Activated naive CD4-positive, alpha-beta T cell treated with anti-CD3 and anti-CD28 coated beads, Interleukin-2, amount 50 U/mL, for 24 hours (primary cell): ENCODE measurements around the gene CDH15.

Experiments used
- H3K27ac Mint-ChIP-seq: one replicate; pipeline ENCODE4 v1.8.0; 2021; ENCODE audit warnings: mild to moderate bottlenecking, mixed read lengths
- H3K27me3 Mint-ChIP-seq: one replicate; pipeline ENCODE4 v1.8.0; 2021; ENCODE audit warnings: mixed read lengths
- H3K36me3 Mint-ChIP-seq: one replicate; pipeline ENCODE4 v1.8.0; 2021; ENCODE audit warnings: mixed read lengths
- H3K4me1 Mint-ChIP-seq: one replicate; pipeline ENCODE4 v1.8.0; 2021; ENCODE audit warnings: mixed read lengths
- H3K4me3 Mint-ChIP-seq: one replicate; pipeline ENCODE4 v1.8.0; 2021; ENCODE audit warnings: mild to moderate bottlenecking, mixed read lengths
- H3K9me3 Mint-ChIP-seq: one replicate; pipeline ENCODE4 v1.8.0; 2021; ENCODE audit warnings: mixed read lengths

CDH15 gene

GRCh38 chr16:89137666-89138512, 33.7 kb upstream of the CDH15 start:
- Mint-ChIP-seq H3K9me3 (no peaks in the 10 kb centered on the region), H3K27ac (no peak overlapping the region), H3K4me1 (no peaks in the 10 kb centered on the region), H3K4me3 (no peak overlapping the region), H3K27me3 (no peaks in the 10 kb centered on the region), H3K36me3 (peaks cover 6% of the 10 kb centered on the region)

GRCh38 chr16:89138513-89138795, 33.1 kb upstream of the CDH15 start:
- H3K27me3 Mint-ChIP-seq = no peaks in the 10 kb centered on the region
- H3K4me1 Mint-ChIP-seq = no peaks in the 10 kb centered on the region
- H3K36me3 Mint-ChIP-seq = peaks cover 6% of the 10 kb centered on the region
- no peak overlapping the region for H3K4me3 Mint-ChIP-seq
- H3K9me3 Mint-ChIP-seq = no peaks in the 10 kb centered on the region
- no peak overlapping the region for H3K27ac Mint-ChIP-seq

- no peak overlapping the region for H3K27ac Mint-ChIP-seq
- no peak overlapping the region for H3K4me3 Mint-ChIP-seq
- no peaks in the 10 kb centered on the region for H3K27me3 Mint-ChIP-seq
- H3K9me3 Mint-ChIP-seq = no peaks in the 10 kb centered on the region
- peaks cover 4% of the 10 kb centered on the region for H3K36me3 Mint-ChIP-seq
- H3K4me1 Mint-ChIP-seq = no peaks in the 10 kb centered on the region
Observed at GRCh38 chr16:89138843-89139520, 32.6 kb upstream of the CDH15 start.

DNA sequence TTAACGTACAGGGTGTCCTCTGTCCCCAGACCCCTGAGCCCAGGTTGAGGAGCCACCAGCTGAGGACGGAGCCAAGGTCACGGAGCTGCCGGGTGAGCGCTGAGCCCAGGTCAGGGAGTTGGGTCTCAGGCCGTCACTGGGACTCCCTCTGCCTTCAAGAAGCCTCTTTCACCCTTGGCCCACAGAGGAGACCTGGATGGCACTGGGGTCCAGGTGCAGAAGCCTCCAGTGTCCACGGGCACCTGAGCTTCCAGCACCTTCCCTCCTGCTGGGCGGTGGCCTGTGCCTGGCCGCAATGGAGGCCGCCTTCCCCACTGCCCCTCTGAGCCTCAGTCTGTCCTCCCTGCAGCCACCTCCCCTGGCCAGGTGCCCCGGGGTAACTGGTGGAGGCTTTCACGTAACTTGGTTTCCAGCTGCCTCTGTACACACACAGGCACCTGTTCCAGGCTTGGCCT, 31.6 kb upstream of the CDH15 start:
- Mint-ChIP-seq H3K27ac (no peak overlapping the region), H3K4me3 (no peak overlapping the region), H3K4me1 (no peaks in the 10 kb centered on the region), H3K36me3 (peaks cover 1% of the 10 kb centered on the region), H3K27me3 (no peaks in the 10 kb centered on the region), H3K9me3 (no peaks in the 10 kb centered on the region)

- no peaks in the 10 kb centered on the region for H3K27me3 Mint-ChIP-seq
- H3K36me3 Mint-ChIP-seq = peaks cover 1% of the 10 kb centered on the region
- no peak overlapping the region for H3K27ac Mint-ChIP-seq
- no peaks in the 10 kb centered on the region for H3K4me1 Mint-ChIP-seq
- H3K9me3 Mint-ChIP-seq = no peaks in the 10 kb centered on the region
- H3K4me3 Mint-ChIP-seq = no peak overlapping the region
Observed at GRCh38 chr16:89140401-89140800, 31.1 kb upstream of the CDH15 start.

- H3K27me3 Mint-ChIP-seq = no peaks in the 10 kb centered on the region
- H3K4me1 Mint-ChIP-seq = no peaks in the 10 kb centered on the region
- no peak overlapping the region for H3K4me3 Mint-ChIP-seq
- H3K36me3 Mint-ChIP-seq = peaks cover 1% of the 10 kb centered on the region
- H3K9me3 Mint-ChIP-seq = no peaks in the 10 kb centered on the region
- H3K27ac Mint-ChIP-seq = no peak overlapping the region
Observed at GRCh38 chr16:89140981-89141883, 30.3 kb upstream of the CDH15 start.

DNA sequence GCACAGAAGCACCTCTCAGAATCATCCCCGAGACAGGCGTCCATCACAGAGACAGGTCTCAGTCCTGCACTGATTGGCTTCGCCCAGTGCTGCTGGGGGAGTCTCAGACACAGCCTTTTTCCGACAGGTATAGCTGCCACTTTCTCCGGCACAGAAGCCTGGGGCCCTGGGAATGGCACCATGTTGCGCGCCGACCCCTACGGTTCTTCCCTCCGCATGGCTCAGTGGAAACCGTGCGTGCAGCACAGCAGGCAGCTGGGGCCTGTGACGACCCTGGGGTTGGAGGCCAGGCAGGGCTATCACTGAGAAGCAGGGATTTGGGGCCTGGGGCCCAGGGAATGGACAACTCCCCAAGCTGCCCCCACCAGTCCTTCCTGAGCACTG, 29.7 kb upstream of the CDH15 start:
- Mint-ChIP-seq H3K27me3 (no peaks in the 10 kb centered on the region), H3K36me3 (peaks cover 3% of the 10 kb centered on the region), H3K4me3 (no peak overlapping the region), H3K4me1 (no peaks in the 10 kb centered on the region), H3K27ac (no peak overlapping the region), H3K9me3 (no peaks in the 10 kb centered on the region)

- Mint-ChIP-seq H3K27me3 (no peaks in the 10 kb centered on the region), H3K4me1 (no peaks in the 10 kb centered on the region), H3K9me3 (no peaks in the 10 kb centered on the region), H3K4me3 (no peak overlapping the region), H3K27ac (no peak overlapping the region), H3K36me3 (peaks cover 3% of the 10 kb centered on the region)
Observed at GRCh38 chr16:89142474-89143195, 28.9 kb upstream of the CDH15 start.

- H3K9me3 Mint-ChIP-seq = no peaks in the 10 kb centered on the region
- H3K4me1 Mint-ChIP-seq = no peaks in the 10 kb centered on the region
- no peaks in the 10 kb centered on the region for H3K27me3 Mint-ChIP-seq
- H3K36me3 Mint-ChIP-seq = peaks cover 3% of the 10 kb centered on the region
- H3K27ac Mint-ChIP-seq = no peak overlapping the region
- H3K4me3 Mint-ChIP-seq = no peak overlapping the region
Observed at GRCh38 chr16:89143201-89143741, 28.3 kb upstream of the CDH15 start.

DNA sequence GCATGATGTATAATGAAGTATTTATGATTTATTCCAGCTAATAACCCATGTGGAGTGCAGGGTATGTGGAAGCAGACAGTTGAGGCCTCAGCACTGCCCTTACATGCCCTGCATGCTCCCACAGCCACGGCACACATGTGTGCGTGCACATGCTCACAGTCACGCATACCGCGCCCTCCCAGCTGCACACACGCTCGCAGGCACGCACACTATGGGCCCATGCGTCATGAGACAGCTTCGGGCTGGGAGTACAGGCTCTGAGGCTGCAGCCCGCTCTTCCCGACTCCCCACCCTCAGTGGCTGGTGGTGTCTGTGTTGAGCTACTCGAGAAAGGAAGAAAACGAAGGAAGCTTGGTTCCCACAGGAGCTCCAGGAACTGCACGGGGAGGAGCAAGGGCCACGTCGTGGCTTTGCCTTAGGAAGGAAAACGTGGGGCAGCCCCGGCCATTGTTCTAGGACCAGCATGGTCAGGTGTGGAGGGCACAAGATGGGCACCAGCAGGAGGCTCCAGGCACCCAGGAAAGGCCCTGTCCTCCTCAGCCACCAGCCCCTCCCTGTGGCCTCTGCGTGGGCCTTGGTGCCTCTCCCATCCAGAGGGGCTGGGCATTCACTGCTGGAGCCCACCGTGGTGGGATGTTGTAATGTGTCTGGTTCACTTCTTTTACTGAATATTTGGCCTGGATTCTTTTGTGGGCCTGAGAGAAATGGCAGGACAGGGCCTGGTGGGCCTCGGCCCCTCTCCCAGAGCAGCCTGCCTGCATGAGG, 27.5 kb upstream of the CDH15 start:
- H3K36me3 Mint-ChIP-seq = peaks cover 7% of the 10 kb centered on the region

GRCh38 chr16:89144681-89145080, 26.9 kb upstream of the CDH15 start:
- Mint-ChIP-seq H3K27me3 (no peaks in the 10 kb centered on the region), H3K9me3 (no peaks in the 10 kb centered on the region), H3K4me3 (no peak overlapping the region), H3K36me3 (peaks cover 12% of the 10 kb centered on the region), H3K4me1 (no peaks in the 10 kb centered on the region), H3K27ac (no peak overlapping the region)

More for the DNA sequence above, 27.5 kb upstream of the CDH15 start:
- Mint-ChIP-seq H3K27ac (no peak overlapping the region), H3K27me3 (no peaks in the 10 kb centered on the region), H3K4me1 (no peaks in the 10 kb centered on the region), H3K4me3 (no peak overlapping the region), H3K9me3 (no peaks in the 10 kb centered on the region)

- H3K4me1 Mint-ChIP-seq = no peaks in the 10 kb centered on the region
- H3K4me3 Mint-ChIP-seq = no peak overlapping the region
- H3K27me3 Mint-ChIP-seq = no peaks in the 10 kb centered on the region
- no peak overlapping the region for H3K27ac Mint-ChIP-seq
- no peaks in the 10 kb centered on the region for H3K9me3 Mint-ChIP-seq
- peaks cover 12% of the 10 kb centered on the region for H3K36me3 Mint-ChIP-seq
Observed at GRCh38 chr16:89145406-89146161, 26.0 kb upstream of the CDH15 start.

DNA sequence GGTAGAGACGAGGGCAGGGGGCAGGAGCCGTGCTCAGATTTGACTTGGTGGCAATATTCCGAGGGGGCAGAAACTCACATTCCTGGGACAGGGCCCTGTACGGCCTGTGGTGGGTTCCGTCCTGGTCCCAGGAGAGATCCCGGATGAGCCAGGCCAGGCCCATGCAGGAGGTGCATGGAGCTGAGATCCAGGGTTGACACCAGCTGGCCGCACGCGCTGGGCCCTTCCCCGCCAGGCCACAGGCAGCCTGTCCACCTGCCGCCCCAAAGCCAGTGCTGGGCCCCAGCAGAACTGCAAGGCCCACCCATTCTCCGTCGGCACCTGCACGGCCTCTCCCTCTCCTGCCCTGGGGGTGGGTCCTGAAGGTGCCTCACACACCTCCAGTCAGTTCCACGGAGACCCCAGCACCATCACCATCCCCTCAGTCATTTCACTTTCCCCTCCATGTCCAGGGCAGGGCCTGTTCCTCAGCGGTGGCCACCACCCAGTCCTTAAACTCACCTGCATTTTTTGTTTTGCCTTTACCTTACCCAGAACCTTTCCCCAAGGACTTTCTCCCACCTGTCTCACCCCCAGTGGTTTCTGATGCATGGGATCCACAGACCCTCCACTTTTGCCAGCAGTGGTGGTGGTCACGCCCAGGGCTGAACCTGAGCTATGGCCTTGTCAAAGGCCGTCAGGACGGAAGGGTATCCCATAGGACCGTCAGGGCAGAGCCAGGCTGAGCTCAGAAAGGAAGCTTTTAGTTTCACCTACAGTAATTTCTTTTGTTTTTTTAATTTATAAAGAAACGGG, 25.1 kb upstream of the CDH15 start:
- Mint-ChIP-seq H3K4me3 (no peak overlapping the region), H3K27ac (no peak overlapping the region), H3K9me3 (no peaks in the 10 kb centered on the region), H3K27me3 (no peaks in the 10 kb centered on the region), H3K36me3 (peaks cover 12% of the 10 kb centered on the region), H3K4me1 (no peaks in the 10 kb centered on the region)
